ENCODE measurements around the gene MICOS13. TPM values are rescaled to one million over a fixed set of nuclear protein-coding genes. Genes with fewer than 3 reads are reported as not detected.

Gene MICOS13
- total RNA-seq, 1 experiment from 2014 or later: 32.5 TPM

DNA sequence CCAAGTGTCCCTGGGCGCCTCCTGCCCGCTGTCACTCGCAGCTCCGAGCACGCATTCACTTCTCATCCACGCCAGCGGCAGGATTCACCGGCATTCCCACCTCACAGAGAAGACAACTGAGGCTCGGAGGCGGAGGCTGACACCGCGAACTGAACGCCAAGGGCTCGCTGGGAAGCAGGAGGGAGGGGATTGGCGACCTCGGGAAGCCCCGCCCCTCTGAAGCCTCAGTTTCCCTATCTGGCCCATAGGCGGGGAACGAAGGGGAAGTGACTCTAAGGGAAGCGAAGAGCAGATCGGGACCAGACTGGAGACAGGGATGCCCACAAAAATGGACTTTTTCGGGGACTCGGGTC lies 256 bp downstream of the MICOS13 start:
- no peak for TF ChIP-seq ZNF138 (CRISPR knock-in tag; conservative IDR thresholded peaks at IDR 0.05)
- TF ChIP-seq, protein P1, sequence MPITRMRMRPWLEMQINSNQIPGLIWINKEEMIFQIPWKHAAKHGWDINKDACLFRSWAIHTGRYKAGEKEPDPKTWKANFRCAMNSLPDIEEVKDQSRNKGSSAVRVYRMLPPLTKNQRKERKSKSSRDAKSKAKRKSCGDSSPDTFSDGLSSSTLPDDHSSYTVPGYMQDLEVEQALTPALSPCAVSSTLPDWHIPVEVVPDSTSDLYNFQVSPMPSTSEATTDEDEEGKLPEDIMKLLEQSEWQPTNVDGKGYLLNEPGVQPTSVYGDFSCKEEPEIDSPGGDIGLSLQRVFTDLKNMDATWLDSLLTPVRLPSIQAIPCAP (CRISPR knock-in tag; IDR thresholded peaks at IDR 0.05): peak; percentile 8; the same call in 1 of the 2 replicates
- peak overlapping the region; percentile 92 for H3K27ac Mint-ChIP-seq
- ATAC-seq (peak; percentile 25), DNase-seq (ENCODE audit: low spot score) (peak; percentile 44)
- ChIA-PET POLR2A (interaction anchor here (1.0 to 1.2 kb wide), 2 partner anchors 10 to 57 kb away, joined by 3 to 5 read pairs; partner anchors contain the start of genes SAFB and SAFB2), CTCF (interaction anchor here (0.6 to 0.9 kb wide), 2 partner anchors 99 to 124 kb away, joined by 4 read pairs; no protein-coding TSS in a partner anchor)
- H3K9me3 Mint-ChIP-seq: no peaks in the 10 kb centered on the region
- no peaks in the 10 kb centered on the region for H3K36me3 Mint-ChIP-seq
- peaks cover 18% of the 10 kb centered on the region for H3K27me3 Mint-ChIP-seq (ENCODE audit: low read depth)
- peaks cover 12% of the 10 kb centered on the region for H3K4me1 Mint-ChIP-seq
- H3K4me3 Mint-ChIP-seq: peak overlapping the region; percentile 99

DNA sequence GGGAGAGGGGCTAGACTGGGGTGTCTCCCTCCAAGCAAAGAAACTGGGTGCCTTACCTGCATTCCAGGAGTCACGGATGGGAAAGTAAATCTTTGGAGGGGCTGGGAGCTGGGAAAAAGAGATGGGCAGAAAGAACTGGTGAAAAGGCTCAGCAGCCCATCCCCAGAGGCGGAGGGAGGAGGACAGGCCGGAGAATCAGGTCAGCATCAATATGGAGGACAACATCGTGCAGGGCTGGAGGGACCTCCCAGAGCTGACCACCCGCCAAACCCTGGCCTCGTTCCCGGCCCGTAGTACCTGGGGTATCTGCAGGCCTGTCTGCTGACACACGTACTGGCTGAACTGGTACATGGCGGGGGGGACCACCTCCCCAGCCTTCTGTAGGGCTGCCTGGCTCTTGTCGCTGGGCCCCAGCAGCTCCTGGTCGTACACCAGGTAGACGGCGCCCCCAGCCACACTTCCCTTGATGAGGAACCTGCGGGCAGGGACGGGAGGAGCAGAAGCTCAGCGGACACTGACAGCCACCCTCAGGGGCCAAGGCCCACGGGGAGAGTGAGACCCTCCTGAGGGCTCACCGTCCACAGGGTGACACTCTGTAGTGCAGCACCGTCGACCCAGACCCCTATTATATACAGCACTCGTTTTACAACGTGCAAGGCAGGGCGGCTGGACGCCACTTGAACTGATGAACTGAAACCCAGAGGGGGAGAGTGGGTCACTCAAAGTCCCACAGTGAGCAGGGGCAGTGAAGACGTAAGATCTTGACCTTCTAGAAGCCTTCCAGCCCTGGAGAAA lies 830 bp downstream of the MICOS13 start:
- ChIA-PET CTCF (interaction anchor here (0.6 to 1.2 kb wide), 3 partner anchors 10 to 124 kb away, joined by 4 to 7 read pairs (median 4); partner anchors contain the start of gene RPL36), POLR2A (interaction anchor here (1.0 to 1.2 kb wide), 2 partner anchors 10 to 57 kb away, joined by 3 to 5 read pairs; partner anchors contain the start of genes SAFB and SAFB2)
- H3K27ac Mint-ChIP-seq: peak overlapping the region; percentile 92; the same call in 1 of the 2 replicates
- H3K4me1 Mint-ChIP-seq: peaks cover 15% of the 10 kb centered on the region
- peaks cover 18% of the 10 kb centered on the region for H3K27me3 Mint-ChIP-seq (ENCODE audit: low read depth)
- peak overlapping the region; percentile 99 for H3K4me3 Mint-ChIP-seq
- no peak for TF ChIP-seq GRHL2 (CRISPR knock-in tag; IDR thresholded peaks at IDR 0.05; ENCODE audit: insufficient replicate concordance, severe bottlenecking)
- TF ChIP-seq, protein P1 (CRISPR knock-in tag; IDR thresholded peaks at IDR 0.05): peak; percentile 36; the same call in 1 of the 2 replicates
- H3K36me3 Mint-ChIP-seq: no peaks in the 10 kb centered on the region
- no peak for DNase-seq (ENCODE audit: low spot score)
- no peak for ATAC-seq
- no peaks in the 10 kb centered on the region for H3K9me3 Mint-ChIP-seq

DNA sequence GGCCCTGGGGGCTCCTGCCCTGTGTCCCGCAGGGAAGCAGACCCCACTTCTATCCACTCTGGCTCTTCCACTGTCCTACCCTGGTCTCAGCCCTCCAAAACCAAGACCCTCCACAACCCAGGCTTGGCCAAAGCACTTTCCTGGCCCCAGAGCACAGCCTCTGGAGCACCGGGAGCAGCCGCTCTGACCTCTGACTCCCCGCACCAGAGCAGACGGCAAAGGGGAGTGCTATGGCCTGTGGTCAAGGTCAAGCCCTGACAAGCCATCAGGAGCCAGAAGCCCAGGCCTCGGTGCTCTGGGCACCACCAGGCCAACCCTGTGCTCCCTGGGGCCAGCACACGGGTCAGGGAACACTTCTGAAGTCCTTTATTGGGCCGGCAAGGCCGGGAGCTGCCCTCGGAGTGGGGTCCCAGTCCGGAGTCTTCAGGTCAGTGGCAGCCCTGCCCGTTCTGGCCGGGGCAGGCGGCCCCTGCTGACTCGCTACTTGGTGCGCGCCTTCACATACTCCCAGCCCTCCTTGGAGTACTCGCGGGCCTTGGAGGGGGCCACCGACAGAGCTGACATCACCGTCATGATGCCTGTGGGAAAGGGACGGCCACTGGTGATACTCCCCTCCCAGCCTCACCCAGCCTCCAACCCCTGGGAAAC lies 2.1 kb downstream of the MICOS13 start:
- H3K36me3 Mint-ChIP-seq: no peaks in the 10 kb centered on the region
- H3K27me3 Mint-ChIP-seq (ENCODE audit: low read depth): peaks cover 17% of the 10 kb centered on the region
- H3K9me3 Mint-ChIP-seq: no peaks in the 10 kb centered on the region
- H3K4me1 Mint-ChIP-seq: peaks cover 15% of the 10 kb centered on the region
- TF ChIP-seq KAT7 (CRISPR knock-in tag; IDR thresholded peaks at IDR 0.05; ENCODE audit: borderline replicate concordance): no peak
- TF ChIP-seq, protein P2, sequence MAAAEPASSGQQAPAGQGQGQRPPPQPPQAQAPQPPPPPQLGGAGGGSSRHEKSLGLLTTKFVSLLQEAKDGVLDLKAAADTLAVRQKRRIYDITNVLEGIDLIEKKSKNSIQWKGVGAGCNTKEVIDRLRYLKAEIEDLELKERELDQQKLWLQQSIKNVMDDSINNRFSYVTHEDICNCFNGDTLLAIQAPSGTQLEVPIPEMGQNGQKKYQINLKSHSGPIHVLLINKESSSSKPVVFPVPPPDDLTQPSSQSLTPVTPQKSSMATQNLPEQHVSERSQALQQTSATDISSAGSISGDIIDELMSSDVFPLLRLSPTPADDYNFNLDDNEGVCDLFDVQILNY (CRISPR knock-in tag; IDR thresholded peaks at IDR 0.05): no peak
- no peak for TF ChIP-seq SOX15 (CRISPR knock-in tag; IDR thresholded peaks at IDR 0.05)
- no peak for TF ChIP-seq TEAD1 (CRISPR knock-in tag; IDR thresholded peaks at IDR 0.05)
- no peak for TF ChIP-seq FOXK1 (CRISPR knock-in tag; IDR thresholded peaks at IDR 0.05)
- ChIA-PET CTCF (interaction anchor here (0.6 to 3.0 kb wide), 3 partner anchors 9 to 12 kb away, joined by 3 to 13 read pairs (median 7); partner anchors contain the start of gene RPL36), POLR2A (interaction anchor here (0.9 kb wide), 1 partner anchor 9 kb away, joined by 3 read pairs; no protein-coding TSS in a partner anchor)
- H3K27ac Mint-ChIP-seq: no peak overlapping the region
- DNase-seq (ENCODE audit: low spot score) (no peak), ATAC-seq (no peak)
- H3K4me3 Mint-ChIP-seq: no peak overlapping the region

DNA sequence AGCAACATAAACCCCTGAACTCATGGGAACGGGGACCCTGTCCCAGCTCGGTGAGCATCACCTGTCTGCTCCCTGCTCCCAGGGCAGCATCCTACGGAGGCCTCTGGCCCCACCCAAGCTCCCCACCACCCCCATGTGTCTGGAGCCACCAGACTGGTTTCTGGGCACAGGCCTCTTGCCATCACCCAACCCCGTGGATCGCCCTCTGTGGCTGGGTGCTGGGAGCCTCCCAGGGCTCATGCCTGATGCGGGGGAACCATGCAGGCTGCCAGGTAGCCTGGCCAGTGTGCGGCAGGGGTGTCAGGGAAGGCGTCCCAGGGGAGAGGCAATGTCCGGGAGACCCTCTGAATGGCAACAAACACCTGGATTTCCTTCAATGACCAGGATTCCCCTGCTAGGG lies 2.7 kb downstream of the MICOS13 start:
- DNase-seq (ENCODE audit: low spot score): no peak
- no peak for ATAC-seq
- ChIA-PET CTCF (interaction anchor here (0.6 to 3.1 kb wide), 3 partner anchors 9 to 12 kb away, joined by 3 to 22 read pairs (median 13); partner anchors contain the start of gene RPL36), POLR2A (no interaction called here)
- Mint-ChIP-seq H3K36me3 (no peaks in the 10 kb centered on the region), H3K9me3 (no peaks in the 10 kb centered on the region), H3K27ac (no peak overlapping the region), H3K4me3 (no peak overlapping the region), H3K4me1 (peaks cover 15% of the 10 kb centered on the region), H3K27me3 (ENCODE audit: low read depth) (peaks cover 15% of the 10 kb centered on the region)
- TF ChIP-seq, protein P3, sequence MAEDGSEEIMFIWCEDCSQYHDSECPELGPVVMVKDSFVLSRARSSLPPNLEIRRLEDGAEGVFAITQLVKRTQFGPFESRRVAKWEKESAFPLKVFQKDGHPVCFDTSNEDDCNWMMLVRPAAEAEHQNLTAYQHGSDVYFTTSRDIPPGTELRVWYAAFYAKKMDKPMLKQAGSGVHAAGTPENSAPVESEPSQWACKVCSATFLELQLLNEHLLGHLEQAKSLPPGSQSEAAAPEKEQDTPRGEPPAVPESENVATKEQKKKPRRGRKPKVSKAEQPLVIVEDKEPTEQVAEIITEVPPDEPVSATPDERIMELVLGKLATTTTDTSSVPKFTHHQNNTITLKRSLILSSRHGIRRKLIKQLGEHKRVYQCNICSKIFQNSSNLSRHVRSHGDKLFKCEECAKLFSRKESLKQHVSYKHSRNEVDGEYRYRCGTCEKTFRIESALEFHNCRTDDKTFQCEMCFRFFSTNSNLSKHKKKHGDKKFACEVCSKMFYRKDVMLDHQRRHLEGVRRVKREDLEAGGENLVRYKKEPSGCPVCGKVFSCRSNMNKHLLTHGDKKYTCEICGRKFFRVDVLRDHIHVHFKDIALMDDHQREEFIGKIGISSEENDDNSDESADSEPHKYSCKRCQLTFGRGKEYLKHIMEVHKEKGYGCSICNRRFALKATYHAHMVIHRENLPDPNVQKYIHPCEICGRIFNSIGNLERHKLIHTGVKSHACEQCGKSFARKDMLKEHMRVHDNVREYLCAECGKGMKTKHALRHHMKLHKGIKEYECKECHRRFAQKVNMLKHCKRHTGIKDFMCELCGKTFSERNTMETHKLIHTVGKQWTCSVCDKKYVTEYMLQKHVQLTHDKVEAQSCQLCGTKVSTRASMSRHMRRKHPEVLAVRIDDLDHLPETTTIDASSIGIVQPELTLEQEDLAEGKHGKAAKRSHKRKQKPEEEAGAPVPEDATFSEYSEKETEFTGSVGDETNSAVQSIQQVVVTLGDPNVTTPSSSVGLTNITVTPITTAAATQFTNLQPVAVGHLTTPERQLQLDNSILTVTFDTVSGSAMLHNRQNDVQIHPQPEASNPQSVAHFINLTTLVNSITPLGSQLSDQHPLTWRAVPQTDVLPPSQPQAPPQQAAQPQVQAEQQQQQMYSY (CRISPR knock-in tag; IDR thresholded peaks at IDR 0.05): no peak
- TF ChIP-seq, protein P1 (CRISPR knock-in tag; IDR thresholded peaks at IDR 0.05): no peak
- TF ChIP-seq ATF1 (CRISPR knock-in tag; IDR thresholded peaks at IDR 0.05): no peak
- TF ChIP-seq MXD4 (CRISPR knock-in tag; IDR thresholded peaks at IDR 0.05; ENCODE audit: borderline replicate concordance): no peak
- TF ChIP-seq ZNF138 (CRISPR knock-in tag; conservative IDR thresholded peaks at IDR 0.05): no peak
- TF ChIP-seq, protein P4, sequence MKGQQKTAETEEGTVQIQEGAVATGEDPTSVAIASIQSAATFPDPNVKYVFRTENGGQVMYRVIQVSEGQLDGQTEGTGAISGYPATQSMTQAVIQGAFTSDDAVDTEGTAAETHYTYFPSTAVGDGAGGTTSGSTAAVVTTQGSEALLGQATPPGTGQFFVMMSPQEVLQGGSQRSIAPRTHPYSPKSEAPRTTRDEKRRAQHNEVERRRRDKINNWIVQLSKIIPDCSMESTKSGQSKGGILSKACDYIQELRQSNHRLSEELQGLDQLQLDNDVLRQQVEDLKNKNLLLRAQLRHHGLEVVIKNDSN (CRISPR knock-in tag; IDR thresholded peaks at IDR 0.05): no peak
- no peak for TF ChIP-seq KAT7 (CRISPR knock-in tag; IDR thresholded peaks at IDR 0.05; ENCODE audit: borderline replicate concordance)
- TF ChIP-seq, protein P2 (CRISPR knock-in tag; IDR thresholded peaks at IDR 0.05): no peak
- TF ChIP-seq NR1H2 (CRISPR knock-in tag; IDR thresholded peaks at IDR 0.05): no peak
- no peak for TF ChIP-seq FOXJ3 (CRISPR knock-in tag; IDR thresholded peaks at IDR 0.05; ENCODE audit: borderline replicate concordance)
